Uterus (tissue), 2 donors: Measurements from ENCODE around the gene ZG16.

ENCODE experiments used
- CTCF ChIP-seq, 4 experiments: fragments of 200-600 bp in 2 of 4; fragments of 450-650 bp in 2 of 4; sonication (generic) in 2 of 4; IDR thresholded peaks; one replicate each; pipeline ENCODE4 v1.5.1; 2016 to 2019; ENCODE audit warnings: antibody characterized with exemption in 4 of 4, mild to moderate bottlenecking in 2 of 4, moderate library complexity in 1 of 4
- POLR2A ChIP-seq, 2 donors: fragments of 450-650 bp; IDR thresholded peaks; one replicate each; pipeline ENCODE4 v1.6.1; 2016; ENCODE audit warnings: antibody characterized with exemption in 2 of 2, mild to moderate bottlenecking in 1 of 2, moderate library complexity in 1 of 2

GRCh38 chr16:29818082-29818481 lies 40.0 kb downstream of the ZG16 start:
- TF ChIP-seq POLR2A (IDR thresholded peaks at IDR 0.05): no peak
- no peak for TF ChIP-seq CTCF (IDR thresholded peaks at IDR 0.05)
